ENCODE measurements around the gene SF1. TPM values are rescaled to one million over a fixed set of nuclear protein-coding genes. Genes with fewer than 3 reads are reported as not detected.

SF1 gene
- total RNA-seq: 100 and 286 TPM in 2 replicates

GRCh38 chr11:64778473-64779298 lies at the start of gene SF1:
TSS of gene SF1 (minus strand) at chr11:64778542. CDS start at chr11:64778392, 150 bp downstream.

DNA sequence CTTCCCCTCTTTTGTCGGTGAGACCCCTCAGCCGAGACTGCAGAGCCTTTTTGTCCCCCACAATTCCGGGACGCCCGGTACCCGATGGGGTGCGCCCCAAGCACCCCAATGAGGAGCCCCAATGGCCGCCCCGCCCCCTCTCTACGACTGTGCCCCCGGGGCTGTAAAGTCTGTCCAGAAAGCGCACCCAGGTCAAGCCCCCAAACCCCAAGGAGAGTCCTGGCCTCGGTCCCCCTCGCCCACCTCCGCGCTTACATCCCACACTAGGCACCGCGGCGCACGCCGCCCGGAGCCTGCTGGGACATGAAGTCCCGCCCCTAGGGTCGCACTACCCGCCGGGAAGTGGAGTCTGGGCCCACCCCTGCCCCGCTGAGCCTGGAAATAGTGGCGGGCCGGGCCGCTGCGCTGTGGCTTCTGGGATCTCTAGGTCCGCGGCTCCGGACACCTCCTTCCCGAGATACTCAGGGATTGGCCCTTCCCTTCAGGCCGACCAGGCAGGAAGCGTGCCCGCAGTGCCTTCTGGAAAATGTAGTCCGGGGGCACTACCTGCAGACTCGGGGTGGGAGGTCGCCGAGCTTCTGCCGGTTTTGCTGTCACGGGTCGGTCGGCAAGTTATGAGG lies 32.0 kb upstream of the SF1 start, which contains the start of gene MEN1:
MEN1 (minus strand) TSS at position 281 of the 620 bp plus-strand sequence. CDS start 442 bp downstream, outside the sequence.

GRCh38 chr11:64803158-64803845 lies 25.0 kb upstream of the SF1 start, which contains the start of gene MAP4K2:
TSS of gene MAP4K2 (minus strand) at chr11:64803214. CDS start at chr11:64803149, 65 bp downstream.

DNA sequence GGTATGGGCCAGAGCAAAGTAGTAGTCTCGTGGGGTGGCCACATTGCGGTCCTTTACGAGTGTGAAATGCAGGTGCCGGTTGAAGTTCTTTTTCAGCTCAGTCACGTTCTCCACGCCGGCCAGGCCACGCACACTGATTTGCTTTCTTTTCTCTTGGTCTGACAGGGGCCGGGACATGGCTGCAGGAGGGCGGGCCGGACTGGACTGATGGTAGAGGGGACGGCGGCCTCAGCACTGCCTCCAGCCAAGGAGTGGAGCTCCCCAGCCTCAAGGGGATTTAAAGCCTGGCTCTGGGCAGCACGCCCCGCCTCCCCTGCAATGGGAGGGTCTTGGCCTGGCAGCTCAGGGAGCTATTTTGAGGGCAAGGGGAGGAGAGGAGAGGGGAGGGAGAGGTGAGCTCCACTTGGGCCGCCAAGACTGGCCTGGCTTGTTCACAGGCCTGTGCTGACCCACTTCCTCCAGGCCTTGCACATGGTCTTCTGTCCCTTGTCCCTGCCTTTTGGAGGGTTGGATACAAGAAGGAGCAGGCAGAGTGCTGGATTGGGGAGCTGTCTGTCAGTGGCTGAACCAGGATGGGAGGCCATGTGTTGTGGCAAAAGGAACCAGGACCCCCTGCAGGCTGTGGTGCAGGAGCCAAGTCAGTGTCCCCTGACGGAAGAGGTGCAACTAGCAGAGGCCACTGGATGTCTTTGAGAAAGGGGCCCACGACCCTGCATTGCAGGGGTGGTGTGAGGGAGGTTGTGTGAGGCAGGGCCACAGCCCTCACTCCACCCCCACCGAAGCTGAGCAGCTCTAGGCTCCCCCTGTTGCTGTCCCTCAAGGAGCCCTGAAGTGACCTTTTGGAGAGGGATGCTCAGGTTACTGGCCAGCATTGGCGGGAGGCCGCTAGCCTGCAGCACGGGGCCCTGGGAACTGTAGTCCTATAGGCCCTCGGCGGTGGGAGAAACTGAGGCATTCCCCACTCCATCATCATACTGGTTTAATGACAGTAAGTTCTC lies 18.3 kb downstream of the SF1 start, which contains the start of gene PYGM:
PYGM (minus strand) TSS at position 253 of the 998 bp plus-strand sequence; CDS start at position 177, 76 bp downstream.

GRCh38 chr11:64743591-64744543 lies 34.5 kb downstream of the SF1 start, which contains the start of gene RASGRP2:
TSS of gene RASGRP2 (minus strand) at chr11:64744142. CDS start at chr11:64742866, 1,276 bp downstream.

DNA sequence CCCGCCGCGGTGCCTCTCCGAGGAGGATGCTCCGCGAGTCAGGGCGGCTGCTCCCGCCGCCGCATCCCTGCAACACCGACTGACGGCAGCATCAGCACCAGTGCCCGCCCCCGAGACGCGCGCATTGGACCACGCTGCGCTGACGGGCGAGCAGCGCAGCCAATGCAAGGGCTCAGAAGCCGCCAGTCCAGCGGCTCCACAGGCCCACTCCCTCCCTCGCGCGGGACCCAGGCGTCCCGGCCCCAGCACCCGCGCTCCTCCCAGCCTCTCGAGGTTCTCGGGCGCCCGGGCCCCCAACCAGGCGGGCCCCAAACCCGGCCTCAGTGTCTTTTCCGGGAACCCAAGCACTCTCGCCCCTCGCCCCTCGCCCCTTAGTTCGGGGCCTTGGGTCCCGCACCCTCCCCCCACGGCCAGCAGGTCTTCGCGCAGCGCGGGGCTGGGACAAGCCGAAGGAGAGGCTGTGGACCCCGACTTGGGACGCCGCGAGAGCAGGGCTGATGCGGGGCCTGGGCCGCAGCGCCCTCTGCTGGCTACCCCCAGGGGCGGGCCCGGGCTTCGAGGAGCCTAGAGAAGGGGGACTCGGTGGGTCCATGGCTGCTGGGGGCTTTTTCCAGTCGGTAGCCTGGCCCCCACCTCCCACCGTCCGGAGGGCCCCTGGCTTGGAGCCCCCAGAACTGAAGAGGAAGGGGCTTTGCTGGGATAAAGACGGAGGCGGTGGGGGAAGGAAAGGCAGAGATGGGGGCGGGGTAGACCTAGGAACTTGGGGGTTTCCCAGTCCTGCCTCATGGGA lies 55.0 kb downstream of the SF1 start, which contains the start of gene NRXN2:
NRXN2 (minus strand) TSS at position 81 of the 790 bp plus-strand sequence. CDS start 9,498 bp downstream, outside the sequence.

Other genes starting within 250 kb of the SF1 start
- not detected in 2 replicates for gene SLC22A11, start 222.6 kb downstream of the SF1 start, total RNA-seq
- not detected in 2 replicates for gene SLC22A12, start 187.3 kb downstream of the SF1 start, total RNA-seq
- not detected in 2 replicates for gene NRXN2, start 55.3 kb downstream of the SF1 start, total RNA-seq
- gene RASGRP2, start 34.4 kb downstream of the SF1 start, total RNA-seq: 0.56 and 4.4 TPM in 2 replicates
- 0.52 and 2.8 TPM in 2 replicates for gene PYGM, start 18.6 kb downstream of the SF1 start, total RNA-seq
- gene MAP4K2, start 24.7 kb upstream of the SF1 start, total RNA-seq: 24.3 and 24.6 TPM in 2 replicates
- gene MEN1, start 32.0 kb upstream of the SF1 start, total RNA-seq: 25.5 and 26.2 TPM in 2 replicates
- gene CDC42BPG, start 66.1 kb upstream of the SF1 start, total RNA-seq: 0.08 and 0.91 TPM in 2 replicates
- 37.5 and 50.9 TPM in 2 replicates for gene EHD1, start 100.1 kb upstream of the SF1 start, total RNA-seq
- 14.5 and 36.2 TPM in 2 replicates for gene ATG2A, start 138.7 kb upstream of the SF1 start, total RNA-seq
- 21.0 and 22.8 TPM in 2 replicates for gene PPP2R5B, start 146.1 kb upstream of the SF1 start, total RNA-seq
- gene GPHA2, start 157.4 kb upstream of the SF1 start, total RNA-seq: not detected in 2 replicates
- not detected in 2 replicates for gene MAJIN, start 193.6 kb upstream of the SF1 start, total RNA-seq
- gene BATF2, start 218.4 kb upstream of the SF1 start, total RNA-seq: 1.8 and 3.2 TPM in 2 replicates
- 187 and 226 TPM in 2 replicates for gene ARL2, start 235.6 kb upstream of the SF1 start, total RNA-seq
- gene SNX15, start 248.9 kb upstream of the SF1 start, total RNA-seq: 13.4 and 15.6 TPM in 2 replicates

Data from epithelial cell of alveolus of lung (primary cell).